Nucleus accumbens (tissue), 56 donors: Measurements from ENCODE around the gene WIPF1.
"Not testable (repeated sequence)": the region's sequence is repeated elsewhere in the genome, so short reads cannot be mapped to it uniquely, and the experiment has no call there.

Experiments used
- DNase-seq, 56 donors: peaks; one replicate each; lab custom pipeline; 2025; lab: John Stamatoyannopoulos, UW

The WIPF1 gene

DNA sequence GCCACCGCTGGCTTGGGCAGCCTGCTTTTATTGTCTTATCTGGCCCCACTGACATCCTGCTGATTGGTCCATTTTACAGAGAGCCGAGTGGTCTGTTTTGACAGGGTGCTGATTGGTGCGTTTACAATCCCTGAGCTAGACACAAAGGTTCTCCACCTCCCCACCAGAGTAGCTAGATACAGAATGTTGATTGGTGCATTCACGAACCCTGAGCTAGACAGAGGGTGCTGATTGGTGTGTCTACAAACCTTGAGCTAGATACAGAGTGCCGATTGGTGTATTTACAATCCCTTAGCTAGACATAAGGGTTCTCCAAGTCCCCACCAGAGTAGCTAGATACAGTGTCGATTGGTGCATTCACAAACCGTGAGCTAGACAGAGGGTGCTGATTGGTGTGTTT, 49.6 kb downstream of the WIPF1 start:
- DNase-seq, result not testable (repeated sequence)

DNA sequence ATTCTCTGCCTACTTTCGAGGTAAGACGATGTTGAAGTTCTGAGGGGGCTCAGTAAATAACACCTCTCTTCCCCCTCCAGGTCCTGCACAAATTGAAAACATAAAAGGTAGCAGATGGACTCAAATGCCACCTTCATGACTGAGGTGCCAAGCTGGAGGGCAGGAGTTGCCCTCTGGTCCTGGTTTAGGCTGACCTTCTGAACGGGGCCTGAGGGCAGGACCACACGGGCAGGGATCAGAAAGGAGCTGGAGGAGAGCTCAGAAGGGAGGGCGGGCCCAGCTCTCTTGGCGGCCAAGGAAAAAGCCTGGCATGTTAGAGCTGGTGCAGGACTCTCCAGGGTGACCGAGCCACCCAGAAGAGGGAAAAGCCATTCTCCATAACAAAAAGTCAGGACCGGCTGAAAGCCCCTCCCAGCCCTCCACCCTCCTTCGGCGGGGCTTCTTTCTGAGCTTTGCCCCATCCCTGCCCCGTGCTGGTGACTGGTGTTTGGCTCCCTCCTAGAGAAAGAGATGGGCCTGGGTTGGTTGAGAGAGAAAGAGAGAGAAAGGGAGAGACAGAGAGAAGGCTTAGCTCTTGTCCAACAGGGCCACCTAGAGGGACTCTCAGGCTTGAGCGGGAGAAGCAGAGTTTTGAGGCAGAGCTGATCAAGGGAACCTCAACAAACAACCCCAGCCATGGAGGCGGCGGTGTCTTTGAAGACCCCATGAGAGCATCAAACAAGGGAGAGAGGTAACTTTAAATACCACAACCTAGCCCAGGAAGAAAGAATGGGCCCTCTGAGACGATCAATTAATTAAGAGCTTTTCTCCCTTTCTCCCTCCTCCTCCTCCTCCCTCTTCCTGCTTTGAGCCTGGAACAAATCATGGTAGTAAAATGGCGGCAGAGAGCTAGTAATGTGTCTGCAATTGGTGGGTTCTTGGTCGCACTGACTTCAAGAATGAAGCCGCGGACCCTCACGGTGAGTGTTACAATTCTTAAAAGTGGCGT, 50.8 kb downstream of the WIPF1 start:
- DNase-seq, result peak in 28 of 56 donors; percentile 3 to 47 (median 26)

DNA sequence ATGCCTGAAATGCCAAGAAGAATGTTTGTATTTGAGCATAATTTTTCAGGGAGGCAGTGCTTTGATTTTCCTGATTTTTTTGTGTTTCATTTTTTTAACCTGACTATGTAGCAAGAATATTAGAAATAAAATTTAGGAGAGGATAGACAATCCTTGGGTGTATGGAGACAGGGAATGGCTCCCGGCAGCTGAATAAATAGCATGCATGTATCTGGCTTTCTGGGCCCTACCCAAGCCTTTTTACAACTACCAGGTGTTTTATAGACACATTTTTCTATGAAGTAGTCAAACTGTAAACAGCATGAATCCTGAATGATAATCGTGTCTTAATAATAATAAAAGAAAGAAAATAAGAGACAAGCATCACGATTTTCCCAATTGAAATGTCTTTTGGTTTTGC, 52.4 kb downstream of the WIPF1 start:
- no peak for DNase-seq

GRCh38 chr2:174544802-174545201, 52.8 kb downstream of the WIPF1 start:
- no peak for DNase-seq

DNA sequence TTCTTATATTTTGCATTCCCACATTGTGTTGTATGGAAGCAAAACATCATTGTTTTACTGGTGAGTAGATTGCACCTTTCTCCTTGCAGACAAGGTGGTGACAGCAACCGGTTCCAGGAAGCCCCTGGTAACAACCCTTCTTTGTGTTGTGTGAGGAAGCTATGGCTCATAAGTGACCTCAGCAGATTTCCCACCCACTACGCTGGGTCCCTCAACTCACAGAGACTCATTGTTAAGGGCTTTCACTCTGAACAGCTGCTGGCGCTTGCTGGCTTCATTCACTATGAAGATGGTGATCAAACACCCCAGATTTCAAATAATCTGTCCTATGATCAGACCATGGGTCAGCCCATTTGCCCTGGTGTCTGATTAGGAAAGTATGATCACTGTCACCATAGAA, 53.4 kb downstream of the WIPF1 start:
- DNase-seq, result peak in 25 of 56 donors; percentile 2 to 59 (median 18)

DNA sequence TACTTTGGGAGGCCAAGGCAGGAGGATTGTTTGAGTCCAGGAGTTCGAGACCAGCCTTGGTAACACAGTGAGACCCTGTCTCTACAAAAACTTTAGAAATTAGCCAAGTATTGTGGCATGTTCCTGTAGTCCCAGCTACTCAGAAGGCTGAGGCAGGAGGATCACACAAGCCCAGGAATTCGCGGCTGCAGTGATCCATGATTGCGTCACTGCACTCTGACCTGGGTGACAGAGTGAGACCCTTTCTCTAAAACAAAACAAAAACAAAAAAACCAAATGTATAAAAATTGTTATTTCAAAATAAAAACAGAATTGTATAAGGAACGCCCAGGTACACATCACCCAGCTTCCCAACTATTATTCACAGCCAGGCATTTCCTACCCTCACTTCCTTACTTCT, 56.7 kb downstream of the WIPF1 start:
- DNase-seq, result no peak

DNA sequence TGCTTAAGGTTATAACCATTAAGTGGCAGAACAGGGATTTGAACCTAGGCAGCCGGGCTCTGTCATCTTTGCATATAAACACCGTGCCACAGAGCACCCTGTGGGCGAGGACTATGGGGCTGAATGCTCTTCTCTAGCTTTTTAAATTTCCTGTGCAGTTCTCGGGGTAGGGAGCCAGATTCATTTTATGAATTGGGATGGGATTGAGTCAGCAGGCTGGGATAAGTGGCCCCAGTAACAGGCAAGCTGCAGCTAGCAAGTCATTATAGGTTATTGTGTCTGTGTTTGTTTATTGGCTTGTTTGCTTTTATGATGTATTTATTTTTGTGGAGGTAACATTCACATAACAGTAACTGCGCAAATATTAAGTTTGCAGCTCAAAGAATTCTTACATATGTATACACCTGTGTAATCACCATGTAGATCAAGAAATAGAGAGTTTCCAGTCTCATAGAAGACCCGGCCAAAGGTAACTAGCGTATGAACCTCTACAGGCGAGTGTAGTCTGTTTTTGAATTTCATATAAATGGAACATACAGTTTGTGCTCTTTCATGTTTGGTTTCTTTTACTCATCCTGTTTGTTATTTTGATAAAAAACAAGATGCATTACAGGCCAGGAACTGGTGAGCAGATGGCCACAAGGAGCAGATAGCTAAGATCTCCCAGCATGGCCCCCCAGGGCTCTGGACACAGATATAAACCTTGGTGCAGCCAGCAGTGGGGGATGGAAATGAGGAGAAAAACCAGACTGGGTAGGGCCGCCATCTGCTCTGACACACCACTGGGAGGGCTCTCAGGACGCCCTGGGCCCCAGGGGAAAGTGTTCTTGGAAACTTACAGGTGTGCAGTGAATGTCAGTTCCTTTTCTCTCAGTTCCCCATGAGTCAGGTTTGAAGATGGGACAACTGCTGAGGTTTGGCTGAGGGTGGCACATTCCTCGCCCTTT, 61.6 kb downstream of the WIPF1 start:
- no peak for DNase-seq

DNA sequence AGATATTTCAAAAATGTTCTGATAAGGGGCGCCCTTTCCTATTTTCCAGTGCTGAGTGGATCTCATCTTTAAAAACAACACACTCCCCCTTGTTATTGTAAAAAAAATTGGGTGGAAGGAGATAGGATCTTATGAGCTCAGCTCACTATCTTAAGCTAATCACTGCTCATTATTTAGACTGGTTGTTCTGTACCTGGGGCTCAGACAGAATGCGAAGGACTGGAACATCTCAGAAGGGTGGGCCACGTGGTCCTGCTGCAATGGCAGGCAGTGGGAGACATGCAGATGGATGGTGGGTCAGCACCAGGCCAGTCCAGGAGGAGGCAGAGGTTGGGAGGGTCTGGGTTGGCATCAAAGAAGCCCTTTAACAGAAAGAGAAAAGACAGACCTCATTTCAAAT, 62.5 kb downstream of the WIPF1 start:
- no peak for DNase-seq

- peak in 1 of 56 donors; percentile 3 for DNase-seq
Measured at GRCh38 chr2:174529916-174530315, 67.7 kb downstream of the WIPF1 start.

DNA sequence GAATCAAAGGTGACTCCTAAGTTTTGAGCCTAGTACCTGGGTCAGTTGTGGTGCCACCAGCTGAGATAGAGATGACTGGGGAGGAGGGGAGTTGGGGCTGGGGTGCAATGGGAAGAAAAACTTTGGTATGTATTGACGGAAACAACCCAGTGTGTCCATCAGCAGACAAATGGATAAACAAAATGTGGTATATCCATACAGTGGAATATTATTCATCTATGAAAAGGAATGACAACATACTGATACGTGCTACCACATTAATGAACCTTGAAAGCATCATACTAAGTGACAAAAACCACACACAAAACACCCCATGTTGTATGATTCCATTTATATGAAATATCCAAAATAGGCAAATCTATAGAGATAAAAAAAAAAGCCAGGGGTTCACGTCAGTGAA, 69.6 kb downstream of the WIPF1 start:
- DNase-seq, result no peak

GRCh38 chr2:174527101-174527721, 70.4 kb downstream of the WIPF1 start:
- no peak for DNase-seq

DNA sequence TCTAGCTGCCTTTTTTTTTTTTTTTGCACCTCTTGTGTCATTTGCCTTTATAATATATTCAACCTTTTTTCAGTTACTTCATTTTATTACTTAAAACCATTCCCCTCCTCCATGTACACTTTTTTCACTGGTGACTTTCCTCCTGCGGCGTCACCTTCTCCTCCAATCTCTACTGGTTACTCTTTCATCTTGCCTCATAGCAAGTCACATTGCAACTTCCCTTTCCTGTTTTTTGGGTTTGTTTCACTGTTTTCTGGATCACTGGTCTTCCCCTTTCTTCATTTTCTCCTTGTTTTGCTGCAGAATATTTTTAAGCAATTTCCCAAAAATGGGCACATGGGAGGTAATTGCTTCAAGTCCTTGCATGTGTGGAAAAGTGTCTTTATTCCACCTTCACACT, 73.1 kb downstream of the WIPF1 start:
- no peak for DNase-seq

GRCh38 chr2:174522553-174522952, 75.1 kb downstream of the WIPF1 start:
- DNase-seq, result peak in 1 of 56 donors; percentile 5

DNA sequence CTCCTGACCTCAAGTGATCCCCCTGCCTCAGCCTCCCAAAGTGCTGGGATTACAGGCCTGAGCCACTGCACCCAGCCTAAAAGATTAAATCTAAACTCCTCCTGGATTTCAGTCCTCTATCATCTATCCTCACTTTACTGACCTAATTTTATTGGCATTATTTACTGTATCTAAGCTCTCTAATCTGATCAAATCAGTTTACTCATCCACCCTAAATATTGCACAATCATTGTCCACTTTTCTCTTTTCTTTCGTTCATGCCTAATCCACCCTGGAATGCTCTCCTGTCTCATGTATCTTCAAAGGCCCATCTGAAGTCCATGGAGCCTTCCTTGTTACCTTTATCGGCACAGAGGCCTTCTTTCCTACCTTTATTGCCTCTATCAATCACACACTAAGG, 79.2 kb downstream of the WIPF1 start:
- no peak for DNase-seq

DNA sequence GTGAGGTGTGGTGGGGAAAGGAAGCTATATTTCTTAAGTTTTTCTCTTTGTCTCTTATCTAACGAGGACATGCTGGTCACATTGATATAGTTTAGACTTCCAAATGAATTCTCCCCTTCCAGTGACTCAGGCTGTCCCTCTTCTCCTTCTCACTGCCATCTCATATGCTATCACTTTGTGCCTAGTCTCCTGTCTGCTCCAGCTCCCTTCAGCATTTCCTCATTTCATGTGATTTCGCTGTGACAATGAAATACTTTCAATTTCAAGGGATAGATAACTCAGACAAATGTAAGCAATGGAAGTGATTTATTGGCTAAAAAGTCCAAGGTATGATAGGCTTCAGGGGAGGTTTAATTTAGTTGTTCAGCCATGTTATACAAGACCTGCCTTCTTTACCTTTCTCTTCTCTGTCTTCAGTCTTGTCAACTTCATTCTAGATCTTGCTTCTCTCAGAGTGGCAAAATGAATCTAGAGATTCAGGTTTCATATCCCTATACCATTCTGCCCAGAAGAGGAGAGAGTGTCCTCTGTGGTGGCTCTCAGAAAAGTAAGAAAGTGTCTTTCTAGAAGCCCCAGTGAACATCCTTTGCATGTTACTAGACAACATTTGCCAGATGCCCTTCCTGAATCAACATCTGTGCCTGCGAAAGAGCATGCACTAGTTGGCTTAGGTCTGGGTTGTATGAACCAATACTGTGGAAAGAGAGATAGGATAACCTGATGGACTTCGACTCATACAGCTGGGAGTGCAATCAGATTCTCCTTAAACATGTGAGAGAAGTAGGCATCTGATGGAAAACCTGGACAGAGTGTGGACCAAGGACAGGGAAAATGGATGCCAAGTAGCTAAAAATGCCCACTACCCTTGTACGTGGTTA, 80.9 kb downstream of the WIPF1 start:
- DNase-seq, result no peak

DNA sequence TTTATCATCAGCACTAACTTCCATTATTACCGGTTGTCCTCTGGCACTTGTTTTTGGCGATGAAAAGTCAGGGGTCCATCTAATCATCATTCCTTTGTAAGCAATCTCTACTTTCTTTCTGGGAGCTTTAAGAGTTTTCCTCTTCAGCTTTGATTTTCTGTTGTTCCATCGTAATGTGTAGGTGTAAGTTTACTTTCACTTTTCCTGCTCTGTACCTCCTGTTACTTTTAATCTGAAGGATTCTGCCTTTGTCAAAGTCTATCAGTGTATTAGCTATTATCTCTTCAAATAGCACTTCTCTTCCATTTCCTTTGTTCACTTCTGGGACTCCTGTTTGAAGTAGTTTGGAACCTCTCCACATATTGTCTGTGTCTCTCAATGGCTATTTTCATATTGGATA, 85.3 kb downstream of the WIPF1 start:
- no peak for DNase-seq

DNA sequence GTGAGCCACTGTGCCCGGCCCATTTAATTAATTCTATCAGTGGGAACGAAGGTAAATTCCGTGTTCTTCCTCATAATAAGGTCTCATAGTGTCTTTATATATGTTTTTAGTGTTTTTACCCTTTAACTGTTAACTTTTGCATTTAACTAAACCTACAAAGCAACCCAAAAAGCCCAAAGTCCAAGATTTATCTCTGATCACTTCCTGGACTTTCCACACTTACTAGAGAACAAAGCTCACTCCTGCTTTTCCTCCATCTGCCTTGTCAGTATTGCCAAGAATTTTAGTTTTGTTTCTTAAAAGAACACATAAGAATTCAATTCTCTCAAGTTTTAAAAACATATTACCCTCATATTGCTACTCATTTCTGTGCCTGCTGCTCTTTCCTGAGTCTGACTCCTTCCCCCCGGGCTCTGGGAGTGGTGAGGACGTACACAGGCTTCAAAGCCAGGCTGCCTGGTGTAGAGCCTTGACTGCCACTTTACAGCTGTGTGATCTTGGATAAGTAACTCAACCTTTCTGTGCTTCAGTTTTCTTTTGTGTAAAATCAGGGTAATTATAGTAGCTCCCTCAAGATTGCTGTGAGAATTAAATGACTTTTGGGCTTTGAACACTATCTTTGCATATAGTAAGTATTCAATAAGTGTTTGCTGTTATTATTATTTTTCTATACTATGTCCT, 85.9 kb downstream of the WIPF1 start:
- no peak for DNase-seq

GRCh38 chr2:174510583-174511189, 86.9 kb downstream of the WIPF1 start:
- no peak for DNase-seq
